ENCODE data around the gene ZNF488.
"Not testable (repeated sequence)": the region's sequence is repeated elsewhere in the genome, so short reads cannot be mapped to it uniquely, and the experiment has no call there.

The ZNF488 gene

GRCh38 chr10:47384148-47384921 is at the start of gene ZNF488:
Gene ZNF488, minus strand, starts transcription at chr10:47384293. Its CDS starts 15,464 bp downstream, at chr10:47368829.
- DNase-seq = peak; percentile 11 to 73

GRCh38 chr10:47425813-47426419 is 41.8 kb upstream of the ZNF488 start:
- no peak for DNase-seq

- DNase-seq = no peak
Measured at GRCh38 chr10:47424231-47424630, 40.1 kb upstream of the ZNF488 start.

- no peak for DNase-seq
Measured at GRCh38 chr10:47423476-47423875, 39.4 kb upstream of the ZNF488 start.

GRCh38 chr10:47421057-47421952 is 37.2 kb upstream of the ZNF488 start:
- DNase-seq = no peak

GRCh38 chr10:47420305-47421056 is 36.4 kb upstream of the ZNF488 start:
- DNase-seq = no peak

- DNase-seq = no peak
Measured at GRCh38 chr10:47419421-47419820, 35.3 kb upstream of the ZNF488 start.

GRCh38 chr10:47418966-47419365 is 34.9 kb upstream of the ZNF488 start:
- no peak for DNase-seq

- no peak for DNase-seq
Measured at GRCh38 chr10:47418321-47418720, 34.2 kb upstream of the ZNF488 start.

- DNase-seq = not testable (repeated sequence)
Measured at GRCh38 chr10:47416305-47417218, 32.5 kb upstream of the ZNF488 start.

GRCh38 chr10:47415520-47416304 is 31.6 kb upstream of the ZNF488 start:
- DNase-seq = no peak

- DNase-seq = no peak
Measured at GRCh38 chr10:47414752-47415519, 30.8 kb upstream of the ZNF488 start.

- no peak for DNase-seq
Measured at GRCh38 chr10:47414227-47414592, 30.1 kb upstream of the ZNF488 start.

- DNase-seq = no peak
Measured at GRCh38 chr10:47413531-47414226, 29.6 kb upstream of the ZNF488 start.

GRCh38 chr10:47412869-47413268 is 28.8 kb upstream of the ZNF488 start:
- DNase-seq = no peak

- no peak for DNase-seq
Measured at GRCh38 chr10:47412177-47412730, 28.2 kb upstream of the ZNF488 start.

- no peak for DNase-seq
Measured at GRCh38 chr10:47410862-47411261, 26.8 kb upstream of the ZNF488 start.

- DNase-seq = no peak
Measured at GRCh38 chr10:47410271-47410670, 26.2 kb upstream of the ZNF488 start.

GRCh38 chr10:47409866-47410256 is 25.8 kb upstream of the ZNF488 start:
- no peak for DNase-seq
